GM10248 (cell line): ENCODE results near the gene SLC10A2.
"Not testable (repeated sequence)": the region's sequence is repeated elsewhere in the genome, so short reads cannot be mapped to it uniquely, and the experiment has no call there.

ENCODE experiments used
- CTCF ChIA-PET: fragments of 300-600 bp; sonication (Branson Sonifier 250); formaldehyde crosslinking; extraction: SDS; loops from one replicate; lab custom pipeline; 2021; ENCODE audit warnings: antibody characterized with exemption; lab: Yijun Ruan, JAX
- POLR2A ChIA-PET: fragments of 350-650 bp; sonication (Branson Sonifier 250); formaldehyde crosslinking; extraction: SDS; loops from one replicate; lab custom pipeline; 2020; ENCODE audit warnings: antibody characterized with exemption; lab: Yijun Ruan, JAX
- DNase-seq: peaks from one replicate; pipeline ENCODE4 v3.0.0; 2012; ENCODE audit errors: extremely low spot score
- TF ChIP-seq, protein P1 (sequence below): IDR thresholded peaks from 2 replicates; pipeline ENCODE4 v1.5.1; 2012; ENCODE audit warnings: mild to moderate bottlenecking, low read depth; ENCODE audit errors: extremely low read depth, missing control alignments, control extremely low read depth

The SLC10A2 gene

DNA sequence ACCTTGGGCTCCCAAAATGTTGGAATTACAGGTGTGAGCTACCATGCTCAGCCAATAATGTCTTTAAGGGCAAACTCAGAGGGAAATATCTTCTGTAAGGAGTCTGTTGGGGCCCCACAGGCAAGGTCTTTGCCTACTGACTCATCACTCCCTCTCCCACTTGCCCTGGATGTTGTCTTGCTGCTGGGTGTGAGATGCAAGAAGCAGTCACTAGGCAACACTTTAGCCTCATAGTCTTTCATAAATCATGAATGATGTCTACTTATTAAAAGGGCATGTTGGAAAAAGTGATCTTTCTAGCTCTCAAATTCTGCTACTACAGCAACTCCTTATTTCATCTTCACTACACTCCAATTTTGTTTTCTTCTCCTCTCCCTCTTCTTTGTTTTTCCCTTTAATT is 34.6 kb upstream of the SLC10A2 start:
- POLR2A ChIA-PET, result no interaction called here
- TF ChIP-seq, protein P1, sequence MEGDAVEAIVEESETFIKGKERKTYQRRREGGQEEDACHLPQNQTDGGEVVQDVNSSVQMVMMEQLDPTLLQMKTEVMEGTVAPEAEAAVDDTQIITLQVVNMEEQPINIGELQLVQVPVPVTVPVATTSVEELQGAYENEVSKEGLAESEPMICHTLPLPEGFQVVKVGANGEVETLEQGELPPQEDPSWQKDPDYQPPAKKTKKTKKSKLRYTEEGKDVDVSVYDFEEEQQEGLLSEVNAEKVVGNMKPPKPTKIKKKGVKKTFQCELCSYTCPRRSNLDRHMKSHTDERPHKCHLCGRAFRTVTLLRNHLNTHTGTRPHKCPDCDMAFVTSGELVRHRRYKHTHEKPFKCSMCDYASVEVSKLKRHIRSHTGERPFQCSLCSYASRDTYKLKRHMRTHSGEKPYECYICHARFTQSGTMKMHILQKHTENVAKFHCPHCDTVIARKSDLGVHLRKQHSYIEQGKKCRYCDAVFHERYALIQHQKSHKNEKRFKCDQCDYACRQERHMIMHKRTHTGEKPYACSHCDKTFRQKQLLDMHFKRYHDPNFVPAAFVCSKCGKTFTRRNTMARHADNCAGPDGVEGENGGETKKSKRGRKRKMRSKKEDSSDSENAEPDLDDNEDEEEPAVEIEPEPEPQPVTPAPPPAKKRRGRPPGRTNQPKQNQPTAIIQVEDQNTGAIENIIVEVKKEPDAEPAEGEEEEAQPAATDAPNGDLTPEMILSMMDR, result no peak
- no peak for DNase-seq
- CTCF ChIA-PET, result interaction anchor here (1.0 to 2.8 kb wide), 4 partner anchors 10 to 185 kb away, joined by 3 to 9 read pairs (median 4); no protein-coding TSS in a partner anchor

DNA sequence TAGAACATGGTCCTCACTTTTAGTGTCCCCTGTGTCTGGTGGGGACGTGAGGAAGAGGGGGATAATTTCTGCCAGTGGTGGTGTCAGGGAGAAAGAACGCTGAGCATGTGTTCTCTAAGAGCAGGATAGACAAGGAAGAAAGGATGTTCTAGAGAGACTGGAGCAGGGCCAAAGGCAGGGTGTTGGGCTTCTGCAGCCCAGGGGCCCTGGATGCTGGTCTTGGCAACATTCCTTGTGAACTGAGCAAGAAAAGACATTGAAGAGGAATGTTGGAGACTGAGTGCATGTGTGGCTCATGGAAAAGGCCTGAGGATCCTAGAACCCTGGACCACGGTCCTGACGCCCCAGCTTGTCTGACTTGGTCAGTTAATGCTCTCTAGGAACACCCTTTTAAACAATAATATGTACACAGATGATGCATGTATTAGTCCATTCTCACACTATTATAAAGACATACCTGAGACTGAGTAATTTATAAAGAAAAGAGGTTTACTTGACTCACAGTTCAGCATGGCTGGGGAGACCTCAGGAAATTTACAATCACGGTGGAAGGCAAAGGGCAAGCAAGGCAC is 33.6 kb upstream of the SLC10A2 start:
- POLR2A ChIA-PET, result no interaction called here
- no peak for DNase-seq
- CTCF ChIA-PET, result no interaction called here
- TF ChIP-seq, protein P1, result no peak

DNA sequence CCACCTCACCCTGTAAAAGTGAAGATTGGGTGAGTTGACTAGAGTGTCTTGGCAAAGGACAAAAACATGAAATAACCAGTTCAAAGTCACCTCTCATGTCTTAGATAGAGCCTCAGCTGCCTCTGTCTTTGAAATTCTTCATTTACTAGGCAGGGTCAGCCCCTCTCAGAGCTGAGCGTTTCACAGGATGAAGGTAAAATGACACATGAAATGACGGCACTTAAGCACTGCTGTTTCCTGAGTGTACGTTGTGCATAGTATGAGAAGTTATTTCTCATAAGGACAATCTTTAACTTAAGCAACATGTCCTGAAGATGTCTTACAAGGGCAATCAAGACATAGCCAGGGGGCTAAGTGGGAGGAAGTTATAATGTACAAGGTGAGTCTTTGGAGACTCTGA is 32.3 kb upstream of the SLC10A2 start:
- CTCF ChIA-PET, result interaction anchor here (0.8 kb wide), 1 partner anchor 182 kb away, joined by 3 read pairs; no protein-coding TSS in a partner anchor
- DNase-seq, result no peak
- TF ChIP-seq, protein P1, result no peak
- POLR2A ChIA-PET, result no interaction called here

DNA sequence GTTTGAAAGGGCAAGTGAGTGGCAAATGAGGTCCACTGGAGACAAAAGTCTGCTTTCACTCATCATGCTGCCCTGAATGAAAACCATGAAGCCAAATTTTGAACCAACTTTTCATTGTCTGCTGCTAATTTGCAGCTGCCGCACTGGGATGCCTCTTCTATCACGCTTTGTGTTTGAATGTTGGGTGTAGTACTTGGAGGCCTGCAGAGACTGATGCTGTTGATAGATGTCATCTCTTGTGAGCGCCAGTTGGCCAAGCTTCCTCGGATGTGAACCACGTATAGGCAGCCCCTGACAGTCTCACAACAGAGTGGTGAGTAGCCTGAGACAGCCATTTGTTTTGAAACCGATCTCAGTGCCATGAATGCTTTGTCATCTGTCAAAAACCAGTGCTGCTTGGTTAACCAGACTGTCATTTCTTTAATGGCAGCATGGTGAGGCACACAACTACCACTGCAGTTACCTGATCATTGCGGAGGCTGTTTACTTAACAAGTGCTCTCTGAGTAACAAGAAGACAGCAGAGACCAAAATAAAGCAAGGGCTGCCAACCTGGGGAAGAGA is 31.2 kb upstream of the SLC10A2 start:
- TF ChIP-seq, protein P1, result no peak
- no peak for DNase-seq
- POLR2A ChIA-PET, result no interaction called here
- CTCF ChIA-PET, result interaction anchor here (0.8 kb wide), 1 partner anchor 43 kb away, joined by 3 read pairs; no protein-coding TSS in a partner anchor

DNA sequence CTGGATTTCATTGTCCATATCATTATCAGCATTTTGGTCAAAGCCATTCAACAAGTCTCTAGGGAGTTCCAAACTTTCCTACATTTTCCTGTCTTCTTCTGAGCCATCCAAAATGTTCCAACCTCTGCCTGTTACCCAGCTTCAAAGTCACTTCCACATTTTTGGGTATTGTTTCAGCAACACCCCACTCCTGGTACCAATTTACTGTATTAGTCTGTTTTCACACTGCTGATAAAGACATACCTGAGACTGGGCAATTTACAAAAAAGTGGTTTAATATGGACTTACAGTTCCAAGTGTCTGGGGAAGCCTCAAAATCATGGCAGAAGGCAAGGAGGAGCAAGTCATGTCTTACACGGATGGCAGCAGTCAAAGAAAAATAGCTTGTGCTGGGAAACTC is 27.4 kb upstream of the SLC10A2 start:
- POLR2A ChIA-PET, result not testable (repeated sequence)
- CTCF ChIA-PET, result interaction anchor here (1.4 to 2.9 kb wide), 4 partner anchors 10 to 23 kb away, joined by 4 to 8 read pairs (median 6); no protein-coding TSS in a partner anchor

DNA sequence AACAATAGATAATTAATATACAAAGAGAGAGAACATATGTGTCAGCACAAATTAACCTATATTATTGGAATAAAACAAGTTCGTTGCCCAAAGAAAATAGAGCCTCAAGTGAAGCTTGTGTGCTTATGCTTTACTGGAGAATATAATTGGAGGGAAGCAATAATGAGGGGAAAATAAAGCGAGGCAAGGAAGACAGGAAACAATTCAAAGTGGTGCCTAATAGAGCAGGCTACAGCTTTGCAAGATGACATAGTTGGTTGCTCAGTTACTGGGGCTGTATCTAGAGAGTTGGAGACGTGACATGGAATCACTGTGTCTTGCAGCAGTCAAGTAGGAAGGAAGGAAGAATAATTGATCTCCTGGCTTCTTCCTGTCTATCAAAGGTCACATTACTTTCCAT is 21.1 kb upstream of the SLC10A2 start:
- POLR2A ChIA-PET, result no interaction called here
- no peak for DNase-seq
- TF ChIP-seq, protein P1, result no peak
- CTCF ChIA-PET, result interaction anchor here (1.0 to 1.6 kb wide), 2 partner anchors 9 to 17 kb away, joined by 3 read pairs; no protein-coding TSS in a partner anchor

More for the DNA sequence above, 27.4 kb upstream of the SLC10A2 start:
- not testable (repeated sequence) for DNase-seq

DNA sequence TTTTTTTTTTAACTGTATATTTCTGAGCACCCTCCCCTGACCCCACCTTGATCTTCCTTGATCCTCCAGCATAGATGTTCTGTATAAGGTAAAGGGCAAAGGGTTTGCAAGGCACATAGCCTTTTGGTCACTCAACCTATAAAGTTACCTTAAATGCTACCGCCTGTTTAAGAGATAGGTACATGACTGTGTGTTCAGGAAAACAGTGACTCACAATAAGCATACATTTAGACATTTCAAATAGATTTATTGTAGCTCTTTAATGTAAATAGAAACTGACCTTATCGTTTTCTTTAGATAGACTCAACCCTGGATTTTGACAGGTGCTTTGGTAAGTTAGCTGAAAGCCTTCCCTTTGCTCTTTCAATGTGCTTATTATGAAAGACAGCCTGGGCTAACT is 15.2 kb upstream of the SLC10A2 start:
- TF ChIP-seq, protein P1, result no peak
- no peak for DNase-seq
- POLR2A ChIA-PET, result no interaction called here
- CTCF ChIA-PET, result interaction anchor here (2.1 kb wide), 2 partner anchors 12 to 17 kb away, joined by 7 to 8 read pairs; no protein-coding TSS in a partner anchor
